Fibroblast of lung (primary cell): Measurements from ENCODE around the gene PAEP. TPM values are rescaled to one million over a fixed set of nuclear protein-coding genes. Genes with fewer than 3 reads are reported as not detected.
"Not testable (repeated sequence)": the region's sequence is repeated elsewhere in the genome, so short reads cannot be mapped to it uniquely, and the experiment has no call there.

Experiments used
- DNase-seq, 2 donors: peaks; one replicate each; pipeline versions ENCODE4 v3.0.0 to v3.0.0-alpha.2; 2010; ENCODE audit warnings: low read depth in 2 of 2
- H2AFZ ChIP-seq: 2 replicates; pipeline ENCODE4 v1.5.1; 2012; ENCODE audit warnings: low read length, control low read depth, inconsistent platforms
- H3K27ac ChIP-seq: 2 replicates; pipeline ENCODE4 v1.5.1; 2011; ENCODE audit warnings: low read length, control low read depth; ENCODE audit not compliant: insufficient read depth
- H3K27me3 ChIP-seq: 2 replicates; pipeline ENCODE4 v1.5.1; 2011; ENCODE audit warnings: mild to moderate bottlenecking, low read length; ENCODE audit not compliant: control insufficient read depth, insufficient read depth
- H3K36me3 ChIP-seq: 2 replicates; pipeline ENCODE4 v1.5.1; 2011; ENCODE audit warnings: low read length; ENCODE audit not compliant: control insufficient read depth, insufficient read depth
- H3K4me1 ChIP-seq: 2 replicates; pipeline ENCODE4 v1.5.1; 2011; ENCODE audit warnings: low read length; ENCODE audit not compliant: control insufficient read depth, insufficient read depth; ENCODE audit errors: extremely low read depth
- H3K4me2 ChIP-seq: 2 replicates; pipeline ENCODE4 v1.5.1; 2011; ENCODE audit warnings: low read length, control low read depth; ENCODE audit not compliant: insufficient read depth; ENCODE audit errors: extremely low read depth
- H3K4me3 ChIP-seq, 4 experiments: fragments of 200-600 bp in 1 of 4; sonication (generic) in 1 of 4; replicated peaks in 1 of 4; 2 replicates each; pipeline ENCODE4 v1.5.1; 2011 to 2016; ENCODE audit warnings: low read length in 4 of 4, low read depth in 3 of 4, mild to moderate bottlenecking in 3 of 4, control low read depth in 2 of 4, inconsistent platforms in 1 of 4, mixed read lengths in 1 of 4; ENCODE audit not compliant: insufficient read depth in 1 of 4; ENCODE audit errors: control extremely low read depth in 1 of 4
- H3K79me2 ChIP-seq: 2 replicates; pipeline ENCODE4 v1.5.1; 2012; ENCODE audit warnings: mild to moderate bottlenecking, low read length, inconsistent platforms; ENCODE audit not compliant: control insufficient read depth, insufficient read depth
- H3K9ac ChIP-seq: 2 replicates; pipeline ENCODE4 v1.5.1; 2011; ENCODE audit warnings: mild to moderate bottlenecking, low read length, control low read depth; ENCODE audit not compliant: insufficient read depth
- H3K9me3 ChIP-seq: 2 replicates; pipeline ENCODE4 v1.5.1; 2012; ENCODE audit warnings: low read depth, low read length; ENCODE audit not compliant: control insufficient read depth, insufficient read depth
- H4K20me1 ChIP-seq: 2 replicates; pipeline ENCODE4 v1.5.1; 2011; ENCODE audit warnings: low read length; ENCODE audit not compliant: control insufficient read depth, insufficient read depth; ENCODE audit errors: extremely low read depth
- EZH2 ChIP-seq: IDR thresholded peaks from 2 replicates; pipeline ENCODE4 v1.5.1; 2012; ENCODE audit warnings: low read length, control low read depth, mild to moderate bottlenecking; ENCODE audit errors: missing control alignments
- polyA plus RNA-seq, 2 donors: library from polyadenylated mRNA; depleted of rRNA in 1 of 2; stranded (reverse) in 1 of 2; unstranded in 1 of 2; fragments of >200 nt; gene quantifications; 2 replicates each; pipeline ENCODE4 v1.2.1, GENCODE V29; 2011 to 2012; ENCODE audit warnings: missing spikeins in 1 of 2
- total RNA-seq: library from RNA; depleted of rRNA; stranded (reverse); fragments of >200 nt; gene quantifications from 2 replicates; pipeline ENCODE4 v1.2.1, GENCODE V29; 2014
- TF ChIP-seq, protein P1 (sequence below), 2 donors: IDR thresholded peaks in 1 of 2; conservative IDR thresholded peaks in 1 of 2; 1 replicate in 1 of 2; 2 replicates in 1 of 2; pipeline ENCODE4 v1.5.1; 2011 to 2012; ENCODE audit warnings: low read length in 2 of 2, control low read depth in 1 of 2, inconsistent platforms in 1 of 2, low read depth in 1 of 2, mild to moderate bottlenecking in 1 of 2

PAEP gene
- total and polyA plus RNA-seq, 2 donors (not counting 1 experiment from before 2014, with no cell fraction given), result not detected

DNA sequence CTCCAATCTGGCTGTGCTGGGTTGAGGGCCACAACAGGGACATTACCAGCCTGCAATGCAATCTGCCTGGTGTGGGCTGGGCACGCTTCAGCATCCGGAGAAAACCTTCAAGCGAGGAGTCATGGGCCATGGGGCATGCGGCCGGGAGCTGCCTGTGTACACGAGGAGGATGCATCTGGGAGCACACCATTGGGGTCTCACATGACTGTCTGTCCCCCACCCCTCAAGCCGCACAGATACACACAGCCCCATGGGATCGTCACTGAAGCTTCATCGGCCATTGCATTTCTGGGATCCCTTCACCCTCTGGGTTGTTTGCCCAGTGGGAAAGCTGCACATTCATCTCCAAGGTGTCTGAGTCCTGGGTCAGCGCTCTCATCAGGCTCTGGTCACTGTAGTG is 30.5 kb upstream of the PAEP start:
- TF ChIP-seq EZH2, result no peak
- TF ChIP-seq, protein P1, sequence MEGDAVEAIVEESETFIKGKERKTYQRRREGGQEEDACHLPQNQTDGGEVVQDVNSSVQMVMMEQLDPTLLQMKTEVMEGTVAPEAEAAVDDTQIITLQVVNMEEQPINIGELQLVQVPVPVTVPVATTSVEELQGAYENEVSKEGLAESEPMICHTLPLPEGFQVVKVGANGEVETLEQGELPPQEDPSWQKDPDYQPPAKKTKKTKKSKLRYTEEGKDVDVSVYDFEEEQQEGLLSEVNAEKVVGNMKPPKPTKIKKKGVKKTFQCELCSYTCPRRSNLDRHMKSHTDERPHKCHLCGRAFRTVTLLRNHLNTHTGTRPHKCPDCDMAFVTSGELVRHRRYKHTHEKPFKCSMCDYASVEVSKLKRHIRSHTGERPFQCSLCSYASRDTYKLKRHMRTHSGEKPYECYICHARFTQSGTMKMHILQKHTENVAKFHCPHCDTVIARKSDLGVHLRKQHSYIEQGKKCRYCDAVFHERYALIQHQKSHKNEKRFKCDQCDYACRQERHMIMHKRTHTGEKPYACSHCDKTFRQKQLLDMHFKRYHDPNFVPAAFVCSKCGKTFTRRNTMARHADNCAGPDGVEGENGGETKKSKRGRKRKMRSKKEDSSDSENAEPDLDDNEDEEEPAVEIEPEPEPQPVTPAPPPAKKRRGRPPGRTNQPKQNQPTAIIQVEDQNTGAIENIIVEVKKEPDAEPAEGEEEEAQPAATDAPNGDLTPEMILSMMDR (conservative IDR thresholded peaks at IDR 0.05 in 1 of 2, IDR thresholded peaks at IDR 0.05 in 1 of 2; ENCODE audit: low read depth in 1 of 2, low read length in 2 of 2), result no peak
- Histone ChIP-seq H3K36me3 (no peaks in the 10 kb centered on the region), H2AFZ (no peak overlapping the region), H3K79me2 (no peaks in the 10 kb centered on the region), H3K9ac (no peak overlapping the region), H4K20me1 (no peaks in the 10 kb centered on the region), H3K9me3 (no peaks in the 10 kb centered on the region), H3K27me3 (no peaks in the 10 kb centered on the region), H3K27ac (no peak overlapping the region), H3K4me3 (no peak overlapping the region), H3K4me1 (no peaks in the 10 kb centered on the region), H3K4me2 (no peak overlapping the region)
- no peak for DNase-seq

DNA sequence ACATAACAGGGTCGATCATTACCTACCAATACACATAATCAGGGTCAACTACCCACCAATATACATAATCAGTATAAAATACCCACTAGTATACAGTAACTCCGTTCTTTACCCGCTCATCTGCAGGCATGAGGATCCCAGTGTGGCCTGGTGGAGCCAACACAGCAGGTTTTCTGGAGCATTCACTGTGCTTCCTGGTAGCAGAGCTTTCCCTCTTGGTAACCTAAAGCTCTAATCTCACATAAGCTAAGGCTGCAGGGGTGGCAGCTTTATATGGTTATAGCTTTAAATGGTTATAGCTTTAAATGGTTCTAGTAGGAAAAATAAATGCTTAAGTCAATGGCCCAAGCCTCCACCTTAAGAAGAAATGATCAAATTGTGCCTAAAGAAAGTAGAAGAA is 28.4 kb upstream of the PAEP start:
- H3K9me3 ChIP-seq, result no peaks in the 10 kb centered on the region
- no peak overlapping the region for H3K4me2 ChIP-seq
- no peaks in the 10 kb centered on the region for H3K27me3 ChIP-seq
- no peak overlapping the region for H3K9ac ChIP-seq
- H4K20me1 ChIP-seq, result no peaks in the 10 kb centered on the region
- H3K4me3 ChIP-seq, result no peak overlapping the region
- H3K79me2 ChIP-seq, result no peaks in the 10 kb centered on the region
- no peaks in the 10 kb centered on the region for H3K36me3 ChIP-seq
- no peak overlapping the region for H2AFZ ChIP-seq
- H3K27ac ChIP-seq, result no peak overlapping the region
- TF ChIP-seq, protein P1 (conservative IDR thresholded peaks at IDR 0.05 in 1 of 2, IDR thresholded peaks at IDR 0.05 in 1 of 2; ENCODE audit: low read depth in 1 of 2, low read length in 2 of 2), result no peak
- no peak for TF ChIP-seq EZH2
- H3K4me1 ChIP-seq, result no peaks in the 10 kb centered on the region
- no peak for DNase-seq

DNA sequence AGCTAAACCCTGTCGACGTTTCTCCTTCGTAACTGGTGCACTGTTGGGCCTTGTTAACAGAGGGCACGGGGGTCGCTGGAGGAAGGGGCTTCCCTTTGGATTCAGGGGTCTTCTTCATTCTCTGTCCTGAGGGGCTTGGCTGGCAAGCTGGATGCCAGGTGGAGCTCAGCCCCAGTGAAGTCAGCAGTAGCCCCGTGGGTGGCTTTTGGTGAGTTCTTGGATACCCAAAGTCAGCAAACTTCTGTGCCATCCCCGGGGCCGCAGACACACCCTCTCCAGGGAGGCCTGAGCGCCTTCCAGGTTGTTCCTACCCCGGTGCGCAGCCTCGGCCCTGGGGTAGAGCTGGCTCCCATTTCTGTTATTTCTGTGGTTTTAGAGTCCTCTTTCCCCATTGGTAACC is 27.9 kb upstream of the PAEP start:
- H3K4me3 ChIP-seq, result no peak overlapping the region
- no peak overlapping the region for H3K27ac ChIP-seq
- H3K79me2 ChIP-seq, result no peaks in the 10 kb centered on the region
- H4K20me1 ChIP-seq, result no peaks in the 10 kb centered on the region
- no peak for DNase-seq
- H3K36me3 ChIP-seq, result no peaks in the 10 kb centered on the region
- H3K27me3 ChIP-seq, result no peaks in the 10 kb centered on the region
- no peak overlapping the region for H3K9ac ChIP-seq
- TF ChIP-seq, protein P1 (conservative IDR thresholded peaks at IDR 0.05 in 1 of 2, IDR thresholded peaks at IDR 0.05 in 1 of 2; ENCODE audit: low read depth in 1 of 2, low read length in 2 of 2), result no peak
- no peak for TF ChIP-seq EZH2
- no peaks in the 10 kb centered on the region for H3K9me3 ChIP-seq
- H2AFZ ChIP-seq, result no peak overlapping the region
- no peak overlapping the region for H3K4me2 ChIP-seq
- no peaks in the 10 kb centered on the region for H3K4me1 ChIP-seq

DNA sequence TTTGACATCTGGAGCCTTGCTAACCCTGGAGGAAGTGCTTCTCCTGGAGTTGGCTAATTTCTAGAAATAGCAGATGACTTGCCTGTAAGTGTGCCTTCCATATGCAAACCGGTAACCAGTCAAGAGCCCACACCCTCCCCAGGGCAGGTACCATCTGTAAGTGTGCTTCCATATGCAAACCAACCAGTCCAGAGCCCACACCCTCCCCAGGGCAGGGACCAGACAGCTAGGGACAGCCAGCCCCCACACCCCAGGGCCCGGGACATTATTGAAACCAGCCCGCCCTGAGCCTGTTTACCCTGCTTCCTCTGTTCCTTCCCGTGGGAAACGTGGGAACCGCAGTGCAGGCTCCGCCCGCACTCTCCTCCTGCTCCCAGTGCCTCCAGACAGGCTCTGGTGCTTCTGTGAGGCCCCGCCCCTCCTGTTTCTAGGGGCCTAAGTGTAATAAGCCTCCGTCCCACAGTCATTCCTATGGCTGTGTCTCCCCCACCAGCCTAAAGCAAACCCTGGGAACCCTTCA is 27.3 kb upstream of the PAEP start:
- not testable (repeated sequence) for H3K4me1 ChIP-seq, H3K79me2 ChIP-seq, H3K9ac ChIP-seq, H4K20me1 ChIP-seq, H3K9me3 ChIP-seq, H3K27ac ChIP-seq, DNase-seq, H3K36me3 ChIP-seq, H3K4me2 ChIP-seq, H3K27me3 ChIP-seq, H2AFZ ChIP-seq, H3K4me3 ChIP-seq

DNA sequence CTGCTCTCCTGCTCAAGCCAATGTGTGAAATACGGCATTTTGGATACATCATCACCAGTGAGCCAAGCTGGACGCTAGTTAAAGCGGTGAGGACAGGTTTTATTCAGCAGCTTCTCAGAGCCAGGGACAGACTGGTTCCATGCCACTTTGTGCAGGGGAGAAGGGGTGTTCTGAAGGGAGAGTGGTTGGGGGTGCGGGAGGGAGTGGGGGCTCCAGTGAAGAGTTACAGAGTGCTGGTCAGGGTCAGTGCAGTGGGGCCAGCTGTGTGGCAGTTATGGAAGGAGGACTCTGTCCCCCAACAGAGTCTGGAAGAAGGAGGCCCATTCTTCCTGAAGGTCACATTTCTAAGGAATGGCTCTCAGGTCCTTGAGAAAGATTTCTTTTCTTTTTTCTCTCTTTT is 26.7 kb upstream of the PAEP start:
- H3K9ac ChIP-seq, H4K20me1 ChIP-seq, H3K4me2 ChIP-seq, H3K27me3 ChIP-seq, H2AFZ ChIP-seq, H3K4me1 ChIP-seq, H3K27ac ChIP-seq, H3K9me3 ChIP-seq, H3K4me3 ChIP-seq, H3K79me2 ChIP-seq, H3K36me3 ChIP-seq, DNase-seq: not testable (repeated sequence)
